ENCODE measurements around the gene MPRIP. TPM values are rescaled to one million over a fixed set of nuclear protein-coding genes. Genes with fewer than 3 reads are reported as not detected.
A peak's percentile ranks its signal among the peaks of the same experiment; 100 is the strongest.

The MPRIP gene
- total RNA-seq, 1 experiment from 2014 or later, result 132 TPM

- no peak overlapping the region for H2BK5ac ChIP-seq (ENCODE audit: insufficient read length, low read length)
- H3K27ac Mint-ChIP-seq, result peak overlapping the region in 1 of 3 experiments; percentile 88; a peak in 2 of 7 replicates
- H3K4ac ChIP-seq (ENCODE audit: low read depth, low read length), result no peak overlapping the region
- no peak overlapping the region for H3K4me2 ChIP-seq (ENCODE audit: insufficient read depth, insufficient read length, low read length)
- H3K36me3 Mint-ChIP-seq (ENCODE audit: insufficient read depth in 1 of 3, low read depth in 3 of 3), result no peaks in the 10 kb centered on the region
- no peak overlapping the region for H2AK5ac ChIP-seq (ENCODE audit: insufficient read length, low read length)
- no peak overlapping the region for H2BK12ac ChIP-seq (ENCODE audit: insufficient read length, low read depth, low read length)
- no peak overlapping the region for H3K18ac ChIP-seq (ENCODE audit: insufficient read length, low read depth, low read length)
- no peak overlapping the region for H2BK120ac ChIP-seq (ENCODE audit: low read depth, low read length, poor library complexity, severe bottlenecking)
- H3K9ac ChIP-seq (ENCODE audit: extremely low read depth, insufficient read length, low read length), result no peak overlapping the region
- H2BK15ac ChIP-seq (ENCODE audit: low read depth, low read length), result no peak overlapping the region
- H4K20me1 ChIP-seq (ENCODE audit: control insufficient read depth, insufficient read depth, insufficient read length), result no peaks in the 10 kb centered on the region
- H3K79me1 ChIP-seq (ENCODE audit: insufficient read depth, low read depth, low read length, poor library complexity, severe bottlenecking), result no peaks in the 10 kb centered on the region
- no peak overlapping the region for H4K5ac ChIP-seq (ENCODE audit: insufficient read length, low read depth, low read length)
- H3K4me3 Mint-ChIP-seq, result no peak overlapping the region
- no peak overlapping the region for H3K27ac ChIP-seq (ENCODE audit: insufficient read length, low read depth, low read length)
- no peak for DNase-seq
- no peak overlapping the region for H2AFZ ChIP-seq (ENCODE audit: low read length)
- H3K14ac ChIP-seq (ENCODE audit: insufficient read depth, low read length), result no peak overlapping the region
- no peak overlapping the region for H4K8ac ChIP-seq (replicated peaks; ENCODE audit: insufficient read length, low read depth, low read length)
- H3T11ph ChIP-seq (ENCODE audit: low read length), result no peak overlapping the region
- no peaks in the 10 kb centered on the region for H3K9me3 ChIP-seq (ENCODE audit: control insufficient read depth, low read depth, low read length)
- no CpG with 5 or more reads among the region's 4 CpGs for WGBS (ENCODE audit: extremely low coverage, insufficient read length, low lambda C conversion rate)
- H3K4me1 Mint-ChIP-seq, result peaks cover 9 to 11% of the 10 kb centered on the region in 2 experiments; a peak in 2 of 4 replicates
- H3K4me1 ChIP-seq (ENCODE audit: insufficient read depth, low read length), result no peaks in the 10 kb centered on the region
- H3K79me2 ChIP-seq (ENCODE audit: insufficient read depth, low read length), result peaks cover 2% of the 10 kb centered on the region; the same call in 1 of the 2 replicates
- peaks cover 2% of the 10 kb centered on the region; the same call in 1 of the 2 replicates for H3K27me3 Mint-ChIP-seq (ENCODE audit: low read depth)
- H3K56ac ChIP-seq (ENCODE audit: insufficient read length, low read depth, low read length), result no peak overlapping the region
- no peaks in the 10 kb centered on the region for H3K27me3 ChIP-seq (ENCODE audit: insufficient read depth, low read length)
- H4K91ac ChIP-seq (ENCODE audit: insufficient read length, low read depth, low read length), result no peak overlapping the region
- no peaks in the 10 kb centered on the region for H3K9me3 Mint-ChIP-seq
- H3K23me2 ChIP-seq (ENCODE audit: insufficient read length, low read depth, low read length, poor library complexity, severe bottlenecking), result no peaks in the 10 kb centered on the region
- no peak overlapping the region for H2BK20ac ChIP-seq (ENCODE audit: low read depth, low read length, poor library complexity, severe bottlenecking)
- TF ChIP-seq CTCF (conservative IDR thresholded peaks at IDR 0.05), result no peak
- no peak overlapping the region for H3K23ac ChIP-seq (ENCODE audit: insufficient read length, low read depth, low read length)
Observed at GRCh38 chr17:17119106-17119505, 76.8 kb downstream of the MPRIP start.

Measured in H9 (cell line).